8988T (cell line): ENCODE measurements around the gene GP2.

Source experiments
- DNase-seq: peaks from one replicate; pipeline ENCODE4 v3.0.0; 2011

Gene GP2

DNA sequence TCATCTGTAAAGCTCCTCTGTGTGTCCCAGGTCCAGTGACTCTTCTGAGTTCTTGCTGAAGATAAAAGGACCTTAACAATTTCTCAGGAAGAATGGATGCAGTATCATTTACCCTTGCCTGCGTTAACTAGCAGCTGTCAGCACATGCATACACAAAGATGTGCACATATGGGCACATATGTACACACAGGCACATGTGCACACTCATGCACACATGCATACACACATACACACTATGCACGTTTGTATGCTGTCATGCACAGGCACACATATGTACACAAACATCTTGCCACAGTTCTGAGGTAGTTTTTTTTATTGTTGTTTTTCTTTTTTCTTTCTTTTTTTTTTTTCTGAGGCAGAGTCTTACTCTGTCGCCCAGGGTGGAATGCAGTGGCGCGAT lies 24.9 kb downstream of the GP2 start:
- DNase-seq: no peak

DNA sequence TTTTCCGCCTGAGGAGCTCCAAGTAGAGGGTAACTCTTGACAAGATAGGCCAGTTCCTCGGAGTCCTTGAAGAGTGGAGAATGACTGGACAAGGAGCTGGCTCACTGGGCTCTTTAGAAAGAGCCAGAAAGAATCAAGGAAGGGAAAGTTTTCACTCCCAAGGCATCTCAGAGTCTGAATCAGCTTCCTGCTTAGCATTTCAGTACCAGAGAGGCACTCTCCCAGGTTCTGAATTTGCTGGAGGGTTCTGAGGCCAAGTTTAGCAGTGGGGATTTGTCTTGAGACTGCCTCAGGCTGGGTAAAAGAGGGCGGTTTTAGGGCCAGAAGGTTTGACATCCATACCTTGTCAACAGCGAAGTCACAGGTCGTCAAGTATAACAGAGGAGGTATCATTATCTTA lies 25.5 kb downstream of the GP2 start:
- no peak for DNase-seq

DNA sequence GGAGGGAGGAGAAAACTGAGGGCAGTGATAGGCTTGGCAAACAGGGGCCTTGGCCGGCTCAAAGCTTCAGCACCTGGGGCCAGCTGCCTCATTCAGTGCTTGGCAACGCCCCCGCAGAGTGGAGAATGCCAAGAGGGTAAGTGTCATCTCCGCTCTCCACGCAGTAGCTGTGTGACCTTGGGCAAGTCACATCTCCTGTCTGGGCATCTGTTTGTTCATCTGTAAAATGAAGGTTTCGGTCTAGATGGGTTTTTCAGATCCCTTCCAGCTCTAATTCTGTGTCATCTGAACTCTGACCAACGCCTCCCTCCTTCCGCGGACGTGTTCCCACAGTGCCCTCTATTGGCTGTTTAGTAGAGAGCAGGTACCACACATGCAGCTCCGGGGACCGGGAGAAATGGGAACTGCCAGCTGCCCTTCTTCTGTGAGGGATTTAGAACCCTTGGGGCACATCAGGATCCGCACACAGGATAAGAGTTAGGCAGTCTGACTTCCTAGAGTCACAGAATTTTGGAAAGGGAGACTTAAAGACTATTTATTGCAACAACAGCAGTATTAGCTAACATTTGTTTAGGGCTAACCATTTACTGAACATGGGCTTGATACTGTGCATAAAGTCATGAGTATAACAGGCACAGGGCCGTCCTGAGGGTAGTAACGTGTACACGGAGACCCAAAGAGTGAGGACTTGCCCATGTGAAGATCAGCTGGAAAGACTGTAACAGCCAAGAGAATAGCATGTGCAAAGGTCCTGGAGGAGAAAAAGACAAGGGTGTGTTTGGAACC lies 26.8 kb downstream of the GP2 start:
- peak; percentile 14 for DNase-seq

DNA sequence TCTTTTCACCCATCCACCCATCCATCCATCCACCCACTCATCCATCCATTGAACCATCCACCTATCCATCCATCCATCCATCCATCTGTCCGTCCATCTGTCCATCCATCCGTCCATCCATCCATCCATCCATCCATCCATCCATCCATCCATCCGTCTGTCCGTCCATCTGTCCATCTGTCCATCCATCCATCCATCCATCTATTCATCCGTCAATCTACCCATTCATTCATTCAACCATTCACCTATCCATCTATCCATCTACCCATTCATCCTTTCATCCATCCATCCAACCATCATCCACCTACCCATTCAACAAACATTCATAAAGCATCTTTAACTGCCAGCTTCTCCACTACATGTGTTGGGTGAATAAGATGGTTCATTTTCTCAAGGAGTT lies 28.9 kb downstream of the GP2 start:
- no peak for DNase-seq

DNA sequence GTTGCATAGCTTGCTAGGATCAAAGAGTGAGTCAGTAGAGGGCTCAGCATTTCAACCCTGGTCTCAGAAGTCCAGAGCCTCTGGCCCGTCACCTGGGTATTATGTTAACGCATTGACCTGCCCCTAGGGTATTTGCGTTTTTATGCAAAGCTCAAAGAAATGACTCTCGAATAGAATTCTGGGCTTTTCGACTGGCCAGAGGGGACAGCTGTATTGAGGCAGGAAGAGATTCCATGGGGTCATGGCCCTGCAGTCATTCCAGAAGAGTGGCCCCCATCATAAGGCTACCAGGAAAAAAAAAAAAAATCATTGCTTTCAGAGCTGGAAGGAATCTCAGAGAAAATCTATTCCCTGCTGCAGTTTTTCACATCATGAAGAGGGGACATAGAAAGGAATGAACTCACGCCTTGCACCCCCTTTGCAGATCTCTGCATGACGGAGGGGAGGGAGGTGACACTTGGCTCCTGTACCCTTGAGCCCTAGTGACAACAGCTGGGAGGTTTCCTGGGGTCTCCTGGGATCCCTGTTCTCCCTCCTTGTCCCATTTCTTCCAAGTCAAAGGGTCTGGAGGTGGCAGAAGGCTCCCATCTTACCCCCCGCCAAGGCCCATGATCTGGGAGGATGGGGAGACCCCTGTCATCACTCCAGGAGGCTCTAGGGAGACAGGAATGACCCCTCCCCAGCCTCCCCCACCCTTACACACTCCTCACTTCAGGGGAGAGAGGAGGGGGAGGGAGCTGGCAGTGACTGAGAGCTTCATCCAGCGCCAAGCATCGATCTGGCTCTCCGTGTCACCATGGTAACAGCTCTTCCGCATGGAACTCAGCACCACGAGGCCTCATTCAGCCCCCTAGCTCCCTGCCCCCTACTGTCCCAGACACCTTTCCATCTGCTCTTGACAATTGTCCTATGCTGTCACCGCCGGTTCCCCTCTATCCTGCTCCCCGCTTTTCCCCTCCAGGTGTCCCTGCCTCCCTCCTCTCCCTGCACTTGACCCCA lies 35.8 kb downstream of the GP2 start:
- DNase-seq: no peak

GRCh38 chr16:20289571-20289970 lies 37.7 kb downstream of the GP2 start:
- no peak for DNase-seq

DNA sequence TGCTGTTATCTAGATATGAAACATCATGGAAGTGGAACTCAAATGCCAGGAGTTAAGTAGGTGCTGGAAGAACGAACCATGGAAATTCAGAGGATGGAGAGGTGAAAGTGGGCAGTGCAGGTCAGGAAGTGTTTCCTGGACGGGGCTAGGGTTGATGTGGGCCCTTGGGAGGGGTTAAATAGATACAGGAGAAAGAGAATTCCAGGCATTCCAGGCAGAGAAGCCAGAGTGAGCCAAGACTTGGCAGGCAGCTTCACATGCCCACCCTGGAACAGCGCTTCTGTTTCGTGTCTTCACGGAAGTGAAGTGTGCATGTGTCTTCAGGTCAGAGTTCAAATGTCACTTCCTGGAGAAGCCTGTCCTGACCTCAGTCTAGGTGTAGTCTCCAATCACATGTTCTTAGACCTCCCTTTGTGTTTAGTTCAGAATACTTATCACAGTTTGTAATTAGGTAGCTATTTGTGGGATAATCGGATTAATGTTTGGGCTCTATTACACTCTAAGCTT lies 41.3 kb downstream of the GP2 start:
- DNase-seq: no peak

GRCh38 chr16:20280259-20280658 lies 47.1 kb downstream of the GP2 start:
- DNase-seq: no peak

GRCh38 chr16:20271893-20272292 lies 55.4 kb downstream of the GP2 start:
- no peak for DNase-seq

DNA sequence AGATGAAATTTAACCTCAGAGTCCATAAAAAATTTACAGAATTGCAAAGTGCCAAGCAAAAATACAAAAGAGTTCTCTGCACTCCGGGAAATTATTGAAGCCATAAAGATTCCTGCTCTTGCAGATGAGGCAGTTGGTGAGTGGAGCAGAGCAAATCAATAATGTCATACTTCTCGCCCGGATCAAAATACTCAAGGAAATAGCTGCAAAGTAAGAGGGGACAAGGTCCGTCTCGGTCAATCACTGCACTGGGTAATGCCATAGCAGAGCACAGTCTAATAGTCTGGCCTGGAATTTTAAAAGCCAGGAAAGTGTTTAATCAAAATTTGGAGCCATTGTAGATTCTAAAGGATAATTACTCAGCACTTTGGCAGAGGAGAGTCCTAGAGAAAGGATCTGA lies 58.9 kb downstream of the GP2 start:
- no peak for DNase-seq

DNA sequence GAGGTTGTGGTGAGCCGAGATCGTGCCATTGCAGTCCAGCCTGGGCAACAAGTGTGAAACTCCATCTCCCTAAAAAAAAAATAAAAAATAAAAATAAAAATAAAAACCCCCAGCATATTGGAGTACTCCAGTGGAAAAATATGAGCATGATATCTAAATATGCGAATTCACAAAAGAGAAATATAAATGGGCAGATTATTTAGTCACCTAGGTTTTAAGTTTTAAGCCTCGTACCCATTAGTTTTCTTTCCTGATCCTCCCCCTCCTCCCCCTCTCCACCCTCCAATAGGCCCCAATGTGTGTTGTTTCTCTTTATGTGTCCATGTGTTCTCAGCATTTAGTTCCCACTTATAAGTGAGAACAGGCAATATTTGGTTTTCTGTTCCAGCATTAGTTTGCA lies 62.3 kb downstream of the GP2 start:
- no peak for DNase-seq

DNA sequence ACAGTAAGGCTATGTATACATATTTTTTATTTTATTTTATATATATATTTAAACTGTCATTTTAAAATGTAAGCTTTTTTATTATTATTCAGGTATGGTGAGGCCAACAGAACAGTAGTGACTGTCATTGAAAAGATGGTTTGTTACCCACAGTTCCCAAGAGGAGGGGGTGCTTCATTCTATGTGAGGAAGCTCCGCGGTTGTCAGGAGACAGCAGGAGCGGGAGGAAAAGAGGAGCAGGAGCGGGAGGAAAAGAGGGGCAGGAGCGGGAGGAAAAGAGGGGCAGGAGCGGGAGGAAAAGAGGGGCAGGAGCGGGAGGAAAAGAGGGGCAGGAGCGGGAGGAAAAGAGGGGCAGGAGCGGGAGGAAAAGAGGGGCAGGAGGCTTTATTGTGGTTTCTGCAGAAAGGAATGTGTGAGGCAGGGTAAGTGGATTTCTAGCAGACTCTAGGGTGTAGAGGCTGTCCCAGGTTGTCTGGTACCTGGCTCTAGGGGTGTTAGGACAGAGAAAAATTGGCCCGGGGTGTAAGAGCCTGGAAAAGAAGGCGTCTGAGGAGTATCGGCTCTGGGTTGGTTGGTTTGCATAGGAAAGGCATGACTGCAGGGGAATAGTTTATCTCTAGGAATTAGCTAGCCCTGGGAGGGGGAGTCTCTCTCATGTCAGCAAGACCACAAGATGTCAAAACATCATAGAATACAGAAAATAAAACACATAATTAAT lies 64.0 kb downstream of the GP2 start:
- DNase-seq: no peak

DNA sequence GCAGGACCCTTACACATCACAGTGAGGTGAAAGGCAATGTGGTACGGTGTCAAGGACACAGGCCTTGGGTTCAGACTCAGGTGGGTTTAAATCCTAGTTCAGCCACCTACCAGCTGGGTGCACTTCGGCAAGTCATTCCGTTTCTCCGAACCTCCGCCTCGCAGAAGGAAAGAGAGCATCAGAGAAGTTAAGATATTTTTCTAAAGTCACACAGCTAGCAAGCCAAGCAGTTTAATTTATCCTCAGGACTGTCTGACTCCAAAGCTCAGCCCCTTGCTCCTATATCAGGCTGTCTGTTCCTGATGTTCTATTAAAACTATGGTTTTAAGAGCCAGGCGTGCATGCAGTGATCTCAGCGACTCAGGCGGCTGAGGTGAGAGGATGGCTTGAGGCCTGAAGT lies 65.1 kb downstream of the GP2 start:
- no peak for DNase-seq

GRCh38 chr16:20260215-20261009 lies 66.9 kb downstream of the GP2 start:
- no peak for DNase-seq
